ENCODE measurements around the gene AQP5.

The AQP5 gene

DNA sequence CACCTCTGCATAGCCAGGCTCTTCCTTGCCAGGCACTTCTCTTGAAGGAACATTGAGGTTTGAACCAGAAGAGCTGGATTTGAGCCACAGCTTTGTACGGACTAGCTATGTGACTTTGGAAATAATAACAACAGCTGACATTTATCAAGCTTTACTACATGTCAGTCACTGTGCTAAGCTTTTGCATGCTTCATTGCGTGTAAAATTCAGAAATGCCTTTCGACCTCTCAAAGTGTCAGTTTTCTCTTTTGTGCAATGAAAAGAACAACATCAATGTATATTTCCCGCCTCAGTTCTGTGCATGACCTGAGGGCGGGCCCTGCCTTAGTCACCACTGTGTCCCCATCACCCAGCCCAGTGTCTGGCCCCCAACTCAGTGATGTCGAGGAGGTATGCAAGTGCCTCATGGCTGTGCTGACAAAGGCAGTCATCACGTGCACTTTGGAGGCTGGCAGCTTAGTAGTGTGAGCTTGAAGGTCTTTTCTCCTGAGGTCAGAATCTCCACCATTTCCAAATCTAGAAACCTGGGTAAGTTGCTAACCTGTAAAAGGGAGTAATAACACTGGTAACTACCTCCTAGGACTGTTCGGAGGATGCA lies 29.0 kb upstream of the AQP5 start:
- DNase-seq = no peak

DNA sequence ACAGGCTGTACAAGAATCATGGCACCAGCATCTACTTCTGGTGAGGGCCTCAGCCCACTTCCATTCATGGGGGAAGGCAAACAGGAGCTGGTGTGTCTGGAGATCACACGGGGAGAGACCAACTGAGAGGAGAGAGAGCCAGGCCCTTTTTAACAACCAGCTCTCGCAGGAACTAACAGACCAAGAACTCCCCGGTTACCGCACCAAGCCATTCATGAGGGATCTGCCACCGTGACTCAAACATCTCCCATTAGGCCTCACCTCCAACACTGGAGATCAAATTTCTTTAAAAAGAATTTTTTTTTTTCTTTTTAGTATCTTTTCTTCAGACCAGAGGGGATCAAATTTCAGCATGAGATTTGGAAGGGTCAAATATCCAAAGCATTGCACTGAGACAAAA lies 27.9 kb upstream of the AQP5 start:
- DNase-seq = no peak

DNA sequence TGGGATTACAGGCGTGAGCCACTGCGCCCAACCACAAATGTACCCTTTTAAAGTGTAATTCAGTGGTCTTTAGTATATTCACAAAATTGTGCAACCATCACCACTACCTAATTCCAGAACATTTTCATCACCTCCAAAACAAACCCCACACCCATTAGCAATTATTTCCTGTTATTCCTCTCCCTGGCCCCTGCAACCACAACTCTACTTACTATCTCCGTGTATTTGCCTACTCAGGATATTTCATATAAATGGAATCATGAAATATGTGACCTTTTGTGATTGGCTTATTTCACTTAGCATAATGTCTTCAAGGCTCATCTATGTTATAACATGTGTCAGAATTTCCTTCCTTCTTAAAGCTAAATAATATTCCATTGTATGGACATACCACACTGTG lies 27.2 kb upstream of the AQP5 start:
- DNase-seq = no peak

DNA sequence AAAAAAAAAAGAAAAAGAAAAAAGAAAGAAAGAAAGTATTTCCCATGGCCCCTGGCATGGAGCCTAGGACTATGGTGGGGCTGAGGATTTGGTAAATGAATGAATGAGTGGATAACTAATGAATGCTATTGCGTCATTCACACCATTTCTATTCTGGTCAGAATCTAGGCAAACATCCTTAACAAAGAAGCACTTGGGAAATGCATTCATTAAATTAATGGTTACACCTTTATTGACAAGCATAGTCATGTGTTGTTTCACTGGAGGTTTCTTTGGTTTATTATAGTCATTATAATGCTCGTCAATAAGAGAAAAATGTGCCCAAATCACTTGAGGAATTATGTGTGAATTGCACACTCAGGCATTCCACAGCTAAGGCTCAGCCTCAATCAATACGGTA lies 24.7 kb upstream of the AQP5 start:
- no peak for DNase-seq

DNA sequence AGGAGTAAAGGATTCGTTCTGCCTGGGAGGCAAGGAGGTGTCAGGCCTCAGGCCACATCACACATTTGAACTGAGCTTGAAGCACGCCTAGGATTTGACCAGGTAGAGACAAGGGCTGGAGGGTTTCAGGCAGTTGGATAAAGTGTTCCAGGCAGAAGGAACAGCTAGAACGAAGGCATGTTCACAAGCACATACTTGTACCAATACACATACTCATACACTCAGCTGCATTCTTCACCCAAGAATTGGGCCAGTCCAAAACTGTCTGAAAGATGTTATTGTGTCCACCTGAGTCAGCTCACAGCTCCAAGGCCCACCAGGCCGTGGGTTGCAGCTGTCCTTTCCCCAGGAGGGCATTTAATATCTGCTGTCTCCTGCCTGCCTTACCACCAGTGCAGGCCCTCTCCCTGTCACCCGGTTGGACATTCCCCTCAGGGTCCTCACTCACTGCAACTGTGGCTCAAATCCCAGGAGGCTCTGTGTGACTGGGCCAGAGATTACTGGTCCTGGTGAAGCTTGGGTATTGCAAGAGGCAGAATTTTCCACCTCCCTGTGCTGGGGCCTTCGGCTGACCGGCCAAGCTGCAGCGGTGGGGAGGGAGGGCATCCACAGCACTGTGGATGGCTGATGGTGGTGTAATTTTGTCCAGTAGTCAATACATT lies 23.9 kb upstream of the AQP5 start:
- no peak for DNase-seq

DNA sequence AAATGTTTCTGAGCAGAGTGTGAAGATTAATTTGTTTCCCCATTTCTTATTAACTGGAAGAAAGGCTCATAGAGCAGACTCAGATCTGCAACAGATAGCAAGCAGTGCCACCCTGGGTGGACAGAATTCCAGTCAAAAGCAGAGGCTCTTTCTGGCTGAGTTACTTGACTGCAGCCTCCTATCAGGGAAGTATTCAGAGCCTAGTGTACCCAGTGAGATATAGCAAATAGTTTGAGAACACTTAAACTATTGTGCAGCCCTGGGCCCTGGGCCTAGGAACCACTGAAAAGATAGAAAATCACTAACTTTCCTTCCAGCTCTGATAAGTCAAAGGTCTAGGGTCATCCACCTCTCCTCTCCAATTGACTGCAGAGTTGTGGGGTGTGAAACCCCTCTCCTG lies 22.4 kb upstream of the AQP5 start:
- DNase-seq = no peak

DNA sequence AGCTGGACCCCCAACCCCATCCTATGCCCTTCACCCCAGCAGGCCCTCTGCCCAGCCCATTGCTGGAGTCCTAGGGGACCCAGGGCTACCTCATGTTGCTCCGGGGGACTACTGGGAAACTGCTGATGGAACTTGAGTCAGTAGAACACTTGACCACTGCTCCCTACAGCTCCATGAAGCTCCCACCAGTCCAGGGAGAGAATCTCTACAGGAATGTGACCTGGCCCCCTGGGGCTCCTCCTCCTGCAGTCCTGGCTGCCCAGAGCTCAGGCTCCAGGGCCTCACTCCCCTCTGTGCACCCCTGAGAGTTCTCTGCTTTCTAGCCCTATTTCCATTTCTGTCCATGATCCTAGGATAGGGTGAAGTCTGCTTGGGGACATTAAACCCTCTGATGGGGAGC lies 22.0 kb upstream of the AQP5 start:
- DNase-seq = no peak

DNA sequence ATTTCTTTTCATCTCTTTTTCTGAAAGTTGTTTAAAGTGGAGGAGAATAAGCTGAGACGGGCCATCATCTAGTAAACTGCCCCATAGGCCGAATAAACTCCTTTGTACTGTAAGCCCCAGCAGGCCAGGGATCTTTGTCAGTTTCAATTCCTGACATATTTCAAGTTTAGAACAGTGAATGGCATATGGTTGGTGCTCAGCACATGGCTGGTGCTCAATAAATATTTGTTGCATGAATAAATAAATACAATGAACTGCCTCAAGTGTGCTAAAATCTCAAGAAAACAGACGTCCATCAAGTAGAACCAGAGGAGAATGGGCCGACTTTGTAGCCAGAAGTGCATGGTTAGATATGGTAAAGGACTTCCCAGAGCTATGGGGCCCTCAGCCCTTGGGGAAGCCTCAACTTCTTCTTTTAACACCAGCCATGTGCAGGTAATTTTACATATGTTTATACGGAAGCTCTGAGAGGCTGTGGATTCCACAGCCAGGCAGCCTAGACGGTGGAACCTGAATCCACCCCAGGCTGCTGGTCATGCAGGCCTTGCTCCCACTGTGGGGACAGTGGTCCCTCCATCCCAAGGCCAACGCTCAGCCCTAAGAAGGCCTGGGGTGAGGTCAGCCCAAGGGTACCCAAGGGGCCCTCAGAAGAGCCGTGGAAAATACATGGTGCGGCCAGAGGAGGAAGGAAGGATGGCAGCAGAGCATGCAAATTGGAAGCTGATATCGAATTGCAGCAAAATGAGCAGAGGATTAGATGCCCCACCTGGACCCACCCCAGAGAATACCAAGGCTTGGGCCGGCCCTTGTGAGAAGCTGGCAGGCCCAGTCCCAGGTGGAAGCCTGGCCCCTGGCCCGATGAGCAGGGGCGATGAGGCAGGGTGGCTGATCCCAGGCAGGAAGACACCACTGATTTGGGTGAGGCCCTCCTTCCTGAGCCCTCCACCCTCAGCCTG lies 19.8 kb upstream of the AQP5 start:
- DNase-seq = no peak

DNA sequence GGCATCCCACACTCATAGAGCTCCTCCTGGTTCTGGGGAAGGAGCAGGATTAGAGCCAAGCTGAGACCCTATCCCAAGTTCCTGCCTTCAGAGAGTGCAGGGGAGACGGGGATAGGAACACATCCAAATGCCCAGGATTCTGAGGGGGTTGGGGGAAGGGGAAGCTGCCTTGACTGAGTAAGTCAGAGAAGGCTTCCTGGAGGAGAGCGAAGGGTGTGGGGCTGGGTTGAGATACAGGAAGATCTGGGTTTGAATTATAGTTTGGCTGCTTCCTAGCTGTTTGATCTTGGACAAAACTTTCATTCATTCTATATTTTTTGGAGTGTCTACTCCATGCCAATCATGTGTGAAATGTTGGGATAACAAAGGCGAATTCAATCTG lies 19.2 kb upstream of the AQP5 start:
- DNase-seq = no peak

DNA sequence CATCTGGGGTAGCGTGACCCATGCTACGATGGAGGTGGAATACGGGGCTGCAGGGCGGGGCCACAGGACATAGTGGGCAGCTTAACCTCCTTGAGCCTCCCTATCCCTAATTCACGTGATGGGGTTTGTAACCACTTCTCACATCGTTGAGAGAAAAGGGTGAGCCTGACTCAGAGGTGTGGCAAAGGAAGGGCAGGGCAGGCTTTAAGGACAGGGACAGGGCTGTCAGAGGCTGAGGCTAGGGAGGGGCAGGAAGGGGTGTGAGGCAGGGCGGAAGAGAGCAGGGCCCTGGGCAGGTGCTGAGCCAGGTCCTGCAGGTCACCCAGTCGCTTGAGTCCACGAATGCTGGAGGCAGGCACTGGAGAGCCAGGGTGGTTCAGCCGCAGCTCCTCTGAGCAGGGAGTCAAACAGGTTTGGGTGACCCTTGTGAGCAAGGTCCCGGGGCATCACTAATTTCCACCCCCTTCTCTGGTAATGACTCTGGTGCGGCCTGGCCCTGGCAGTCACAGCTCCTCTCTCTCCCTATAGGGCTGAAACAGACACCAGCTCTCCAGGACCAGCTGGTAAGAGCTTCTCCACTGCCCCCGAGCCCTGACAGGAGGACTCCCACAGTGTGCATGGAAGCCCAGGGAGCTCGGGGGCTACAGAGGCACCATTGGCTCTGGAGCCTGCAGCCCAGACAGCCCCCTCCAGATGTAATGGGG lies 18.6 kb upstream of the AQP5 start:
- DNase-seq = no peak

DNA sequence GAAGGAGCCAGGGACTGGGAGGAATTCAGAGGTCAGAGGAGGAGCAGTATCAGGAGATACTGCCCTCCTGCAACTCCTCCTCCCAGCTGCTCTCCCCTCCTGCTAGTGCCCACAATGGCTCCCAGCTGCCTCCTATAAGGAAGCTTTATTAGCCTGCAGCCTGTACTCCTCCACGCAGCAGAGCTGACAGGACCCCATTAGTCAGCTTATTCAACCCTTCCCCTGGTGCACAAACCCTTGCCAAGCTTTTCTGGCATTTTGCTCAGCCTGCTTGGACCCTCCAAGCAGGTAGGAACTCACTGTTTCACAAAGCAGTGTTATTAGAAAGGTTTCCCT lies 18.1 kb upstream of the AQP5 start:
- no peak for DNase-seq

DNA sequence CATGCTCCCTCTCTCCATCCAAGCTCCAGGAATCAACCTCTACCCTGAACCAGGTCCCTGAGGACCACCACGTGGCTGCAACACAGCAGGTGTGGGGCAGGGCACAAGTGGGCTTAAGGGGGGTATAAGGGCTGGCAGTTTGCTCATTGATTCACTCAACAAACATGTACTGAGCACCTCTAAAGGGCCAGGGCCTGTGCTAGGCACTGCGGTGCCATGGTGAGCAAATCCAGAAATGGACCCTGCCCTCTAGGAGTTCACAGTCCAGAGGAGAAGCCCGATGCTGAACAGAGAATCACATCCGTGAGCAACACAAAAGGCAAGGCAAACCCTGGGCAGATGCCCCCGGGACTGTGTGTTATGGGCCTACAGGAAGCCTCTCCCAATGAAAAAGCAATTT lies 17.6 kb upstream of the AQP5 start:
- no peak for DNase-seq

DNA sequence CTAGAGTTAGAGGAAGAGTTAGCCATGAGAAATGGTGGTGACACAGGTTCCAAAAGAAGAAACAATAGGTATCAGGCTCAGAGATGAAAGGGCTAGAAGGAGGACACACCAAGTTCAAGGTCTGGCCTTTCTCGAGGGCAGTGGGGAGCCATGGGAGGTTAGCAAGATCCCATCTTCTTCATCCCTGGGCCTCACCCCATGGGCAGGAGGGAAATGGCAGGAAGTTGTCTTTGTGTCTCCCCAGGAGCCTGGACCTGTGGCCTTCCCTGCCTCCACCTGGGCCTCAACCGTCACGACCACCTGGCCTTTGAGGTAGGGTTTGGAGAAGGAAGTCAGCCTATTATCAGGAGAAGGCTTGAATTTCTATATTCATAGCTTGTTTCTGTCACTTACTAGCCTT lies 17.0 kb upstream of the AQP5 start:
- no peak for DNase-seq

DNA sequence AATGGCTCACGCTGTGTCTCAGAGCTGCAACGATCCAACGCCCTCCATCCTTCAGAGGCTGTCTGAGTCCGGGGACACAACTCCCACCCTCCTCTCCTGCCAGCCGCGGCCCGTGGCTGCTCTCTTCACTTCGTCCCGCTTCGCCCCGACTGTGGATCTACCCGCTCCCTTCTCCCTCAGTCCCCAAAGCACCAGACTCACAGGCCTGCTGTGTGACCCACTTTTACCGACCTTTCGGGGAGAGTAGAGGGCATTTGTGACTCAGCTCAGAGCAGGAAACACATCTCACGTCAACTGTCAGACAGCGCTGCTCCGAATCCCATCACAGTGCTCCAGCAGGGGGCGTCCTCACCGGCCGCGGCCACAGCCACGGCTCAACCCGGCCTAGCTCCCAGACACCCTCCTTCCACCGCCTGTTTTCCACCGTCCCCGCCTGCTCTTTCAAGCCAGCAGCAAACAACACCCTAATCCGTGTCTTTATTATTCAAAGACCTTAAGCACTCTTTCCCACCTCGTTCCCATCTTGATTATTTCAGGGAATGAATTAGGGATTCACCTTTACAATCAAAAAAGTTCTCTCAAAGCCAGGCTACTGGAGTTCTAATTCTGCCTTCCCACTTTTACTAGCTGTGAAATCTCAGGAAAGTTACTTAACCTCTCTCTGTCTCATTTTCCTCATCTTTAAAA lies 16.1 kb upstream of the AQP5 start:
- DNase-seq = no peak

DNA sequence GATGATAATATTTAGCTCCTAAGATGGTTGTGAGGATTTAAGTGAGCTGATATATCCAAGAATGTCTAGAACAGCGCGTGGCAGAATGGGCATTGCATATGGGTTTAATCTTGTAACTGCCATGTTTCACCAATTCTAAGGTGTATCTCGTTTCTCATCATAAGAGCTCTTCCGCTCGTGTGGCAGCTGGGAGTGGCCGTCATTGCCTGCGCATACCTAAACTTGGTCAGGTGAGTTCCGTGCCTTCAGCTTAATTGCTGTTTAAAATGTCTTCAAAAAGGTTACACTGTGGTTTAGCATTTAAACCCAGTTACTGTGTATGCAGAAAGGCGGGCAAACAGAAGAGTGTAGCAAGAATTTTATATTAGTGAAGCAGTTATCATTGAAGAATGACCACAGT lies 15.6 kb upstream of the AQP5 start:
- DNase-seq = no peak

DNA sequence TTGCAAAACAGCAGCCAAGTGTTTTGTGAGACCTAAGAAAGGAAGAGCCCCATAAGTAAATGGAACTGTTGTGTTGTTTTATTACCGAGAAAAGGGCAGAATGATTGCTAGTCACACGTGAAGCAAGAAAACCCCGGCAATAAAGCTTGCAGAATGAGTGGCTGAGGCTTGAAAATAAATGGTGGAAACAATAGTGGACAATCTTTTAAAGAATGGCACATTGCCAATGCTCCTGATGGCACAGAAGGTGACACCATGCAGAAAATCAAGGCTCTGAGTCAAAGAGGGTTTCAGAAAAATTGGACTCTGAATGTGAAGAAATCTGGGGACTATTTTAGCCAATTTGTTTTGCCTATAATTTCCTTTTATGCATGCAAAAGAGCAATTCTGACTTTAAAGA lies 15.2 kb upstream of the AQP5 start:
- DNase-seq = no peak

DNA sequence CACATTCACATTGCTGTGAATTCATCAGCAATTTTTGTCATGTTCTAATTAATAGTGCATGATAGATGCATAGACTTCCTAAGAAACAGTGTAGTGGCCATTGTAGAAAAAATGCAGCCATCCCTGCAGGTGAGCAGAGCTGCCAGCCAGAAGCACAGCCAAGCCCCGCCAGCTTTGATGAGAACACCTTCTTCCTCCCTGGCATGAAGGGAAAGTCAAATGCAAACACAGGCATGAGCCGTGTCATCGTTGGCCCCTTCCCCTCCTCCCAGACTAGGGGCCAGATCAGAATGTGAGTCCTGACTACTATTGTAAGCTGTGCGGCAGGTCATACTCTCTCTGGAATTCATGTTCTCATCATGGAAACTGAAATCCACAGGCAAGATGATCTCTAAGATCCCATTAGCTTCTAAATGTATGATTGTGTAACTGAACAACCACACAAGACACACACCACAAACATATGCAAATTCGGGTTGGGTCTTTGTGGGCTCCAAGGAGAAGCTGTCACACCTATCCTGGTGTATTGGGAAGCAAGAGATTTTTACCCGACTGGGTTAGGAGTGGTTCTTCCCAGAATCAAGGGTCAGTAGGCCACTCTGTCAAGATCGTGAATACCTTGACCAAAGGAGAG lies 14.0 kb upstream of the AQP5 start:
- DNase-seq = no peak

DNA sequence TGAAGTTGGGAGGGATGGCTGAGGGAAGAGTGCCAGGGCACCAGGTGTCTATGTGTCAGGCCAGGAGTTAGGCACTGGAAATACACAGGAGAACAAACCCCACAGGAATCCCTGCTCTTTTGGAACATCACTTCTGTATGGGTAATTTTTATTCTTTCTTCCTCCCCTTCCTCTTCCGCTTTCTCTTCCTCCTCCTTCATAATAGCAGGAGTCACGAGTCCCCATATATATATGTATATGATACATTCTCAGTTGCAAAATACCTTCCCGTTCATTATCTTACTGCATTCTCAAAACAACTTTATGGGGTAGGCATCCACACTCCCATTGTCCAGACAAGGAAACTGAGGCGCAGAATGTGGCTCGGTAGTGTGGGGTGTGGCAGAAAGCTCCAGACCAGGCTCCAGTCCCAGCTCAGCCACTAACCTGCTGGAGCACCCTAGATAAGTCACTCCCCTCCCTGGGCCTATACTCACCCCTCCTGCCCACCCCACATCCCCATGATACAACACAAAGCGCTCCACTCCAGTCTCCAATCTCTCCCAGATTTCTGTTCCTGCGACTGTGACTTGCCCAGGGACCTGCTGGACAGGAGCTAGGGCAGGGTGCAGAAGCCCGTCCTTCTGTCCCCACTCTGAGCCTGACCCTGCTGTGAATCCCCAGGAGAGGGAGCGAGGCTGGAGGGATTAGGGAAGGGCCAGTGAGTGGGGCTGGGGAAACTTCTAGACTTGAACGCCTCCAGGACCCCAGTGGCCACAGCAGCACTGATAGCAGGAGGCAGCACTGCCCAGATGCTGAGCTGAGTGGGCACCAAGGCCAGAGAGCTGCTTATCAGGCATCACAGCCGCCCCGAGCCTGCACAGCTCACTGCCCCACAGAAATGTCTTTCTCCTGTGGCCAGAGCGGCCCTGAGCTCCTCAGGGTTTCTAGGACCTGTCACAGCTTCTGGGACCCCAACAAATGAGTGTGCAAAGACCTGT lies 12.5 kb upstream of the AQP5 start:
- DNase-seq = no peak

DNA sequence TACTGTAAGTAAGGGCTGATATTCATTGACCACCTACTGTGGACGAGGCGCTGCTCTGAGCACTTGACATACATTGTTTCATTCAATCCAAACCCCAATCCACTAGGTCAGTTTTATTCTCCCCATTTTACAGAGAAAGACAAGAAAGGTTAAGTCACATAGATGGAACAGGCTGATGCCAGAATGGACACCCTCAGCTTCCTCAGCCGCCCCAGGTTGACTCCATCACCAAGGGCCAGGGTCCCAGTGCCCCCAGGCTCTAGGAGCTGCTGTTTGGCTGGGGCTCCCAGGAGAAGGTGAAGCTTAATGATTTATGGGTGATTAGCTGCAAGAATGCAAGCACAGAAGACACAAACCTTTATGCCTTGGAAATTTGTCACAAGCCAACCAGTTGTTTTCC lies 11.8 kb upstream of the AQP5 start:
- DNase-seq = no peak

DNA sequence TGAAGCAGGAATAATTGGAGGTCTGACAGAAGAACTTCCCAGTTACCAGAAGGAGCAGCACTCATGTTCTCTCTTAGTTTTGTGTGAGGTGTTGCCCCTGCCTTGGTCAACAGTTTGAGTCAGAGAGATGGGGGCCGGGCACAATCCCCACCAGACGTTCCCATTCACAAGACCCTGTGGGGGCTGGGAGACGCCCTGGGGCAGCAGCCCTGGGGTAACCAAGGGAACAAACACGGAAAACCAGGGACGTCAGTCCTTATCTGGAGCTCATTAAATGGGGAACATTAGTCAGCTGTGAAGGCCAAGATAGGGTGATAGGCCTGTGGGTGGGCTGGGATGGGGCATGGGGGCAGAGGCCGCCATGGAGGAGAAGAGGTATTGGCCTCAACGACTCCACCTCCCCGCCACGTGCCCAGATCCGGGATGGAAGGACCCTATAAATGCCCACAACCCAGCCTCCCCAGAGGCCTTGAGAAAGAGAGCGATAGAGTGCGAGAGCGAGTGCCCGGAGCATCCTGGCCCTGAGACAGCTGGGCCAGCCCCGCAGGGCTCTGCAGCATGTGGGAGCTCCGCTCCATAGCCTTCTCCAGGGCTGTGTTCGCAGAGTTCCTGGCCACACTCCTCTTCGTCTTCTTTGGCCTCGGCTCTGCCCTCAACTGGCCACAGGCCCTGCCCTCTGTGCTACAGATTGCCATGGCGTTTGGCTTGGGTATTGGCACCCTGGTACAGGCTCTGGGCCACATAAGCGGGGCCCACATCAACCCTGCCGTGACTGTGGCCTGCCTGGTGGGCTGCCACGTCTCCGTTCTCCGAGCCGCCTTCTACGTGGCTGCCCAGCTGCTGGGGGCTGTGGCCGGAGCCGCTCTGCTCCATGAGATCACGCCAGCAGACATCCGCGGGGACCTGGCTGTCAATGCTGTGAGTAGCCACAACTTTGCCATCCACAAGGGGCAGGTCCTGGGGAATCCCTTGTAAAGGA lies 11.1 kb upstream of the AQP5 start, which contains the start of gene AQP2:
TSS of gene AQP2 (plus strand) at position 465 of the 979 bp plus-strand sequence. CDS start at position 559, 94 bp downstream.
- DNase-seq = no peak

All from NCI-H2081 treated with DMSO at 0.1 percent for 48 hours (cell line).